ENCODE data around the gene PCCA.
"Not testable (repeated sequence)": the region's sequence is repeated elsewhere in the genome, so short reads cannot be mapped to it uniquely, and the experiment has no call there.

The PCCA gene

DNA sequence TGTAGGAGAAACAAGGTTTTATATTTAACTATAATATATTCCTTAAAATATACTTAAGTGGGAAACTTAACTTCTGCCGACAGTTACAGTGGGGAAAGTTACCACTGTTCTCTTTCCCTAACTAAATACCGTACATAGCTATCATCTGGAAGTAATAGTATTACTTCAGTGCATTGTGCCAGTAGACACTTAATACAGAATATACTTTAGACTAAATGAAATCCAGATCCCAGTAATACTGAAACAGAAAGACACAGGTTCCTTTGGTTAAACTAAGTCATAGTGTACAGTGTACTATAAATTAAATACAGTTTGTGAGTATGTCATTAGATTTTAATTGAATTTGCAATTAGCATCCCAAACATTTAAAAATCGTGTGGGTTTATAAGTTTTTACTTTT lies 107.5 kb downstream of the PCCA start:
- no peak for DNase-seq (ENCODE audit: low read depth)

GRCh38 chr13:100197116-100197515 lies 108.2 kb downstream of the PCCA start:
- no peak for DNase-seq (ENCODE audit: low read depth)

GRCh38 chr13:100197591-100198365 lies 108.9 kb downstream of the PCCA start:
- DNase-seq (ENCODE audit: low read depth): no peak

DNA sequence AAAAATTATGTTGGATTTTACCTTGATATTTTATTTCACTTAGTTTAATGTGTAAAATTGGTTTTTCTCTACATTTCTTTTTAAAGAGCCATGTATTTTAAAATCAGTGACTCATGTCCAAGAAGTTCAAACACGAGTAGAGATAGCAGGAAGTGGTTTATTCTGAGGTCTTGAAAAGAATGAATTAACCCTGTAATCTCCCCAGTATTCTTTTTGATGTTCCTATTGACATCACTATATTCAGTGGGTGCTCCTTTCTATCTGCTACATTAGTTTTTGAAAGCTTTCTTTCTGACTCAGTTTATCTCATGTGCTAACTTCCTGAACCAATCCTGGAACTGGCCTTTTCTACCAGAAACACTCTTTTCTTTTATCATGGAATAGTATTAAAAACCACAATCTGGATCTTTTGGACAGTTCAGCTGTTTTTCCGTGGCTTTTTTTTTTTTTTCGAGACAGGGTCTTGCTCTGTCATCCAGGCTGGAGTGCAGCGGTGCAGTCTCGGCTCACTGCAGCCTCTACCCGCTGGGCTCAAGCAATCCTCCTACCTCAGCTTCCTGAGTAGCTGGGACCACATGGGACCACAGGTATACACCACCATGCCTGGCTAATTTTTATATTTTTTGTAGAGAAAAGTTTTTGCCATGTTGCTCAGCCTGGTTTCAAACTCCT lies 114.9 kb downstream of the PCCA start:
- DNase-seq (ENCODE audit: low read depth): no peak

DNA sequence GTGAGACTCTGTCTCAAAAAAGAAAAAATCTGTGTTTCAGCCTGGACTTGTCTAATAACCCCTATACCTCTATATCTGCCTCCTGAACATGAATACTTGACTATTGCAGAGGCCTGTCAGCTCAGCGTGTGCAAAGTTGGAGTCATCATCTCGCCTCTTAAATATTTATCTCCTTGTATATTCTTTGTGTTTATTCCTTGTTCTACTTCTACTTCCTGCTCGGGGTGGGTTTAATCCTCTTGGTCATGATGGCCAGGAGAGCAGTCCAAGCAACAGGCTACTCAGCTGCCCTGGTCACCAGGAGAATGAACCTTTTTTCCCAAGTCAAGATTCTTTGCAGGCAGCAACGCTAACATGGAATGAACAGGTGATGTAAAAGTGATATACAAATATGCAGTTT lies 119.1 kb downstream of the PCCA start:
- no peak for DNase-seq (ENCODE audit: low read depth)

GRCh38 chr13:100208626-100209025 lies 119.7 kb downstream of the PCCA start:
- DNase-seq (ENCODE audit: low read depth): no peak

DNA sequence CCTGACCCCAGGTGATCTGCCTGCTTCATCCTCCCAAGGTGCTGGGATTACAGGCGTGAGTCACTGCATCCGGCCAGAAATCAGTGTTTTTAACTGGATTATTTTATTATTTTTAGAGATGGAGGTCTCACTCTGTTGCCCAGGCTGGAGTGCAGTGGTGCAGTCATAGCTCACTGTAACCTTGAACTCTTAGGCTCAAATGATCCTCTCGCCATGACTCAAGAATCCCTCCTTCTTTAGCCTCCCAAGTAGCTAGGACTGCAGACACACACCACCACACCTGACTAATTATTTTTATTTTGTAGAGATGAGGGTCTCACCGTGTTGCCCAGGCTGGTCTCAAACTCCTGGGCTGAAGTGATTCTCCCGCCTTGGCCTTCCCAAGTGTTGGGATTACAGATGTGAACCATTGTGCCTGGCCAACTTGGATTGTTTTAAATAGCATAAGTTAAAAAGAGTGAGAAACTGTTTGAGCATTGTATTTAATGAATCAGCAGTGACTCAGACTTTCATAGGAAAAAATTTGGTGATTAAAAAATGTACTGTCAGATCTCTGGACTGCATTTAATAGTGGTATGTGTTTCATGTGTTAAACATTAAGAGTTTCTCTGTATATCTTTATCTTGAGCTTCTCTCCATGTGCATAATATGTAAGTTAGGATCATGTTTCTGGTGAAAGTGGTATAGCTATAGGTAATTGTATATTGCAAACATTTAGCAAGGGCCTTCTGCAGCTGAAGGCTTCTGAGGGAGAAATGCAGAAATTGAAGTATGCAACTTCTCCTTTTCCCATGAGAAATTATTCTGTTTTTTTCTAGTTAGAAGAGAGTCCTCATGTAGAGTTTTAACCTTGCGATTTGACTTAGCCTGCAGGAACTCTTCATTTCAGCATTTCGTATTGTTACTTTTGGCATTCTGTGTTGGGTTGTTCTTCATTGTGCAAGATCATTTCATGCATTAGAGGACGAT lies 121.2 kb downstream of the PCCA start:
- no peak for DNase-seq (ENCODE audit: low read depth)

- DNase-seq (ENCODE audit: low read depth): no peak
These were observed 122.3 kb downstream of the PCCA start for GRCh38 chr13:100211016-100211710.

- DNase-seq (ENCODE audit: low read depth): no peak
These were observed 124.1 kb downstream of the PCCA start for GRCh38 chr13:100212904-100213553.

DNA sequence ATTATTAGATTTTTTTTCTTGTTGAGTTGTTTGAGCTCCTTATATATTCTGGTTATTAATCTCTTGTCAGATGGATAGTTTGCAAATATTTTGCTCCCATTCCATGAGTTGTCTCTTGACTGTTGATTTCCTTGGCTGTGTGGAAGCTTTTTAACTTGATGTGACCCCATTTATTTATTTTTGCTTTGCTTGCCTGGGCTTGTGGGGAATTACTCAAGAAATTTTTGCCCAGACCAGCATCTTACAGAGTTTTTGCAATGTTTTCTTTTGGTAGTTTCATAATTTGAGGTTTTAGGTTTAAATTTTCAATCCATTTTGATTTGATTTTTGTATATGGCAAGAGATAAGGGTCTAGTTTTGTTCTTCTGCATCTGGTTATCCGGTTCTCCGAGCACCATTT lies 124.7 kb downstream of the PCCA start:
- DNase-seq (ENCODE audit: low read depth): no peak

DNA sequence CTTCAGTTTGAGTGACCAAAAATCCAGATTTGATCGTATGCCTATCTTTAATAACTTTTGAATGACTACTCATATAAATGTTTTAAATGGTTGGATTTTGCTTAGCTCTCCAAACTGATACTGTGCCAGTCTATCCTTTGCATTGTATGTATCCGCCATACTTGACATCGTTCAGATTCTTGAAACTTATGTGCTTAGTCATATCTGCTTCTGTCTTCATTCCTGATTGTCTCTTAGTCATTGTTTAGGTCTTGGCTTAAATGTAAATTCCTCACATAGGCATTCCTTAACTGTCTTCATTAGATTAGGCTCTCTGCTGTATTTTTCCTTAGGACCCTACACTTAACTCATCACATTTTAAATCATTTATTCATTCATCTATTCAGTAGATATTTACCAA lies 126.0 kb downstream of the PCCA start:
- DNase-seq (ENCODE audit: low read depth): no peak

DNA sequence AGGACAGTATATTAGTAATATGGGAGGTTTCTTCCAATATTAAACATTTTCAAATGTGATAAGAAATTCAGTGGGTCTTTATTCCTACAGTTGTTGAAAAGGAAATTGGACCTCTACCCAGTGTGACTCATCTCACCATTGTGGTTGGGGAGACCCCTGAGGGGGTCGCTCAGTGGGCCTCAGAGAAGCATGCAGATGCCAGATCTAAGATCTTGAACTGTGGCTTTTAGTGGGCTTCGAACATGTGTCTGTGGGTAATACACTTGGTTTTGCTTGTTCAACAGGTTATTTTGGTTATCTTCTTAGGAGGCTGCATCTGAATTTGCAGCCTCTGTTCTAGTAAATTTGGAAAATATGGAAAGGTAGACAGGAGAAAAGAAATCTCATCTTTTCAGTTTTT lies 132.3 kb downstream of the PCCA start:
- DNase-seq (ENCODE audit: low read depth): no peak

GRCh38 chr13:100223966-100224530 lies 135.2 kb downstream of the PCCA start:
- not testable (repeated sequence) for DNase-seq (ENCODE audit: low read depth)

DNA sequence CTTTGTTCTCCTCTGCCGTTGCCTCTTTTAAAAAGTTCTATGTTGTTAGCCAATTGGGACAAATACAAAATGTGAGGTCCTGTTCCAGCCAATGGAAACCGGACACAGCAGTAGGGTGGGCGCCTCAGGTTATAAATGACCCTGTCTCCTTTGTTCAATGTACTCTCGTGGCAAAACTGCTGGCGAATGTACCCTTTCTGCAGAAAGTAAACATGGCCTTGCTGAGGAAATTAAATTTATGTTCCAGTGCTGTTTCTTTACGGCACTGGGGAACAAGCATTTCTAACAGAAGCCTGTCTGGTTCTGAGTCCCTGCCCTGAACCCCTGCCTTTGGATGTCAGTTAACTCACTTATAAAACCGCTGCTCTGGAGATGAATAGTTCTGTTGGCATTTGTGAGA lies 140.7 kb downstream of the PCCA start:
- DNase-seq (ENCODE audit: low read depth): no peak

DNA sequence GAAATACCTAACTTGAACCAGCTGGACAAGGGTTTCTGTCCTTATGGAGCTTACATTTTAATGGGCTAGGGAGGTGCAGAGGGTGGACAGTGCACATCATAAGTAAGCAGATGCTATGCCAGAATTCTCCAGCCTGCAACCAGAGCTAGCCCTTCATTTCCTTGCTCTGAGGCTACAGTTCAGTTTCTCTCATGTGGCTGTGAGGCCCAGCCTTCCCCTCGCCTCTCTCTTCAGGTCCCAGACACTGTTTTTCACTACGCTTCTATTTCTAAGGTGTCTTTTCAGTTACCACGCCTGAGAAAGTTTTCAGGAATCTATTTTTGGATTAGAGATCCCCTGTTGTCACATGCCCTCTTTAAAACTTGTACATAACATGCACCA lies 141.9 kb downstream of the PCCA start:
- DNase-seq (ENCODE audit: low read depth): no peak

GRCh38 chr13:100231176-100231575 lies 142.3 kb downstream of the PCCA start:
- DNase-seq (ENCODE audit: low read depth): no peak

DNA sequence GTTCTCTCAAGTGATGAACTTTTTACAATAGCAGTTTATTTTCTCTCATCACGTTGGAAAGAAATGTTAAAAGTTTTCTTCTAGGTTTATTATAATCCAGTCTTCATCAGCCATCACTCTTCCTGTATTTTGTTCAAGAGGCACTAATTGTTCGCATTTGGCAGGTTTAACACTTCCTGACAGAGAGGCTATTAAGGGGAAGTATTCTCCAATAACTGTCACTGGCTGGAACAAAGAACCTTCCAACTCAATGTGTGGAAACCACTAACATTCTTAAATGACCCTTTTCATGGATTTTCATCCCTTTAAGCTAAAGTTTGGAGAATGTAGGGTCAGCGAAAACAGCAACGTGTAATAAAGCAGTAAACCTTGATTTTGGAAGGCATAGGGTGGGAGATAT lies 145.1 kb downstream of the PCCA start:
- DNase-seq (ENCODE audit: low read depth): no peak

DNA sequence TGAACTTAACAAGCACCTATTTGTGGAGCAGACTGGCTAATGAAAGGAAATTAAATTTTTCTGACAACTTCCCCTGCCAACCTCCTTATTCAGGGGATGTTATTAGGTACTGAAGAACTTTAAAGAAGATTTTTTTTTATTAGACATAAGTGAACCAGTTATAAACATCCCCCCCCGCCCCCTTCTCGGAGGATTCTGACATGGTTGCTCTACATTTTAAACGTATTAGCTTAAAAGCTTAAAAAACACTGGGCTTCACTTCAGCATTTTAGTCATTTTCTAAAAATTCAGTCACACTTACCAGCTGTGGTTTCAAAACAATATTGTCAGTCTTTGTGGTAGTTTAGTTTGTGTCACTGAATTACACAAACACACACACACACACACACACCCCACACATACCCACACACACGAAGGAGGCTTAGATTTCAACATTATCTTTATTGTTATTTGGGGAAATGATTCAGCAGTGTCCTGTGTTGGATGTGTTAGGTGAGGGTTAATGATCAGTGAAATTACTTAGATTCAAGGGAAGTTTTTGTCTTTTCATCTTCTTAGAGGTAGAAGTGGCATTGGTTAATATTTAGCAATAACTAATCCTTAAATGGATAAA lies 145.7 kb downstream of the PCCA start:
- no peak for DNase-seq (ENCODE audit: low read depth)

DNA sequence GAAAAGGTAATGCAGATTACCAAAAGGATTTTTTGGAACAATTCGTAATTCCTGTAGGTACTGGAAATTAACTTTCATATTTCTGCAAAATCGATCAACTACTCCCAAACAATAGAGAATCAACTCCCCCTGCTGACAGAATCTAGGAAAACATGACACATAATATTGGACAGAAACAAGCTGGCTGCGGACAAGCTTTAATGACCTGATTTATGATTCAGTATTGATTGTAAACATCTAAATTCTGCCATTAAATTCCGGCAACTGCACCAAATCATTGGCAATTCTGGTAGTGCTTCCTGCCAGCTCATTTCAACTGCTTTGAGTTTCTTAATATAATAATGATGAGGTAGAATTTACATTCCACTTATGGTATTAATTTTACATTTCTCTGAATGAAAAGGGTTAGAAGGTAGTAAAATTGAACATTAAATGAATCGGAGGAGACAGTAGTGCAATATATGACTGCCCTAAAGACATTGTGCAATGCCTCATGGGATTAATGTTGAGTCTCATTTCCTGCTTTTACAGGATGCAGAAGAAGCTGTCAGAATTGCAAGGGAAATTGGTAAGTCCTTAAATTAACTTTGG lies 146.5 kb downstream of the PCCA start:
- DNase-seq (ENCODE audit: low read depth): no peak

DNA sequence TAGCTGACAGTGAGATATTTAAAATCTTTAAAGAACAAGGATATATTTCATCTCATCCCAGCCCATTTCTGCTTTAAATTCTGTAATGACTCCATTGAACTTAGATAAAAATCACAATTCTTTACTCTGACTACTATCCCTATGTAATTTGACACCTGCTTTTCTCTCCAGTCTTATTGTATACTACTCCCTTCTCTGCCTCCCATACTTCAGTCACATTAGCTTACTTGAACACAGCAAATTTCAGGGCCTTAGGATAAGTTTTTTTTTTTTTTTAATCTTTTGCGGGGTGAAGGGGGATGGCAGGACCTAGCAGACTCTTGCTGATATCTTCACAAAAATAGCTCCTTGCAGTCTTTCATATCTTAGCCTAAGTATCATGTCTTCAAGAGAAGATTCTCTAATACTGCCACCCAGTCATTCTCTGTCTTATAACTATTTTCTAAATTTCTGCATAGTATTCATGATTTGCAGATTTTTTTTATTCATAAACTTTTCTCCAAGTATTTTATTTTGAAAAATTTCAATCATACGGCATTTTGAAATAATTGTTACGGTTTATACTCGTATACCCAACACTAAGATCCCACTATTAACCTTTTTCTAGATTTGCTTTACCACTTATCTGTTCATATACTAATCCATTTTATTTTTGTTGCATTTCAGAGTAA lies 151.4 kb downstream of the PCCA start:
- no peak for DNase-seq (ENCODE audit: low read depth)
